Fibroblast of skin of left biceps (primary cell): Measurements from ENCODE around the gene GRAMD1B.
"Not testable (repeated sequence)": the region's sequence is repeated elsewhere in the genome, so short reads cannot be mapped to it uniquely, and the experiment has no call there.

Source experiments
- DNase-seq, 2 experiments: peaks; one replicate each; pipeline ENCODE4 v3.0.0-alpha.2; 2013; ENCODE audit warnings: low read depth in 2 of 2

Gene GRAMD1B

GRCh38 chr11:123567466-123567865 lies 137.4 kb downstream of the GRAMD1B start:
- DNase-seq = no peak

- no peak for DNase-seq
Measured at GRCh38 chr11:123568367-123568870, 138.3 kb downstream of the GRAMD1B start.

GRCh38 chr11:123569393-123569792 lies 139.3 kb downstream of the GRAMD1B start:
- DNase-seq = no peak

- DNase-seq = no peak
Measured at GRCh38 chr11:123570939-123571580, 141.0 kb downstream of the GRAMD1B start.

GRCh38 chr11:123572791-123573190 lies 142.7 kb downstream of the GRAMD1B start:
- not testable (repeated sequence) for DNase-seq

GRCh38 chr11:123573286-123573685 lies 143.2 kb downstream of the GRAMD1B start:
- no peak for DNase-seq

- no peak for DNase-seq
Measured at GRCh38 chr11:123575441-123575840, 145.4 kb downstream of the GRAMD1B start.

- no peak for DNase-seq
Measured at GRCh38 chr11:123576082-123576481, 146.0 kb downstream of the GRAMD1B start.

- no peak for DNase-seq
Measured at GRCh38 chr11:123576501-123576900, 146.4 kb downstream of the GRAMD1B start.

- DNase-seq = no peak
Measured at GRCh38 chr11:123577081-123577598, 147.1 kb downstream of the GRAMD1B start.

GRCh38 chr11:123578778-123579481 lies 148.9 kb downstream of the GRAMD1B start:
- no peak for DNase-seq

GRCh38 chr11:123579482-123579812 lies 149.4 kb downstream of the GRAMD1B start:
- no peak for DNase-seq

- DNase-seq = no peak
Measured at GRCh38 chr11:123580137-123580536, 150.1 kb downstream of the GRAMD1B start.

- DNase-seq = no peak
Measured at GRCh38 chr11:123580557-123581275, 150.6 kb downstream of the GRAMD1B start.

GRCh38 chr11:123581651-123582399 lies 151.8 kb downstream of the GRAMD1B start:
- DNase-seq = no peak

- DNase-seq = no peak
Measured at GRCh38 chr11:123582992-123583504, 153.0 kb downstream of the GRAMD1B start.

- DNase-seq = no peak
Measured at GRCh38 chr11:123584186-123584585, 154.1 kb downstream of the GRAMD1B start.

- no peak for DNase-seq
Measured at GRCh38 chr11:123584737-123585136, 154.7 kb downstream of the GRAMD1B start.

- no peak for DNase-seq
Measured at GRCh38 chr11:123585206-123585605, 155.1 kb downstream of the GRAMD1B start.

- DNase-seq = no peak
Measured at GRCh38 chr11:123585706-123586105, 155.6 kb downstream of the GRAMD1B start.

GRCh38 chr11:123586568-123586967 lies 156.5 kb downstream of the GRAMD1B start:
- no peak for DNase-seq

- no peak for DNase-seq
Measured at GRCh38 chr11:123587044-123587443, 157.0 kb downstream of the GRAMD1B start.
